GM19372 (cell line): ENCODE data around the gene PDYN.

Experiments used
- ATAC-seq: cut with Tn5 transposase; IDR thresholded peaks from one replicate; pipeline ENCODE4 v1.9.1; 2021; ENCODE audit warnings: mild to moderate bottlenecking, low read depth, moderate library complexity; ENCODE audit not compliant: unreplicated experiment

The PDYN gene

GRCh38 chr20:1995531-1996310 lies 1.9 kb upstream of the PDYN start:
- no peak for ATAC-seq

GRCh38 chr20:1994627-1995026 lies 769 bp upstream of the PDYN start:
- ATAC-seq: no peak

- ATAC-seq: no peak
Measured at GRCh38 chr20:1992359-1993110, 1.3 kb downstream of the PDYN start.

- no peak for ATAC-seq
Measured at GRCh38 chr20:1987826-1988225, 6.0 kb downstream of the PDYN start.

- no peak for ATAC-seq
Measured at GRCh38 chr20:1983301-1983700, 10.6 kb downstream of the PDYN start.

GRCh38 chr20:1982686-1983085 lies 11.2 kb downstream of the PDYN start:
- no peak for ATAC-seq

- no peak for ATAC-seq
Measured at GRCh38 chr20:1979106-1979778, 14.6 kb downstream of the PDYN start.

GRCh38 chr20:1975291-1975690 lies 18.6 kb downstream of the PDYN start:
- ATAC-seq: no peak

- no peak for ATAC-seq
Measured at GRCh38 chr20:1973601-1974440, 20.0 kb downstream of the PDYN start.

- ATAC-seq: no peak
Measured at GRCh38 chr20:1971893-1972586, 21.8 kb downstream of the PDYN start.

- ATAC-seq: no peak
Measured at GRCh38 chr20:1968964-1969363, 24.9 kb downstream of the PDYN start.

- ATAC-seq: no peak
Measured at GRCh38 chr20:1965520-1966351, 28.1 kb downstream of the PDYN start.

- no peak for ATAC-seq
Measured at GRCh38 chr20:1964659-1965405, 29.0 kb downstream of the PDYN start.

- no peak for ATAC-seq
Measured at GRCh38 chr20:1964061-1964460, 29.8 kb downstream of the PDYN start.

- ATAC-seq: no peak
Measured at GRCh38 chr20:1961374-1961773, 32.5 kb downstream of the PDYN start.

- no peak for ATAC-seq
Measured at GRCh38 chr20:1959156-1959555, 34.7 kb downstream of the PDYN start.

GRCh38 chr20:1958426-1958825 lies 35.4 kb downstream of the PDYN start:
- no peak for ATAC-seq

GRCh38 chr20:1955217-1955616 lies 38.6 kb downstream of the PDYN start:
- no peak for ATAC-seq
